ENCODE measurements around the gene POPDC2. TPM values are rescaled to one million over a fixed set of nuclear protein-coding genes. Genes with fewer than 3 reads are reported as not detected.

POPDC2 gene
- total RNA-seq, 2 donors from 2014 or later: 13.3 to 35.2 TPM

GRCh38 chr3:119659606-119660291 is 640 bp downstream of the POPDC2 start:
- DNase-seq (ENCODE audit: low spot score) (no peak), ATAC-seq (ENCODE audit: insufficient number of reproducible peaks, low FRiP score, low read depth) (no peak)
- Histone ChIP-seq H3K4me1 (ENCODE audit: control insufficient read depth in 1 of 2, low read depth in 2 of 2) (peaks cover 19 to 60% of the 10 kb centered on the region in 2 donors), H3K27ac (peak overlapping the region; percentile 67 to 80), H3K36me3 (no peaks in the 10 kb centered on the region), H3K9me3 (no peaks in the 10 kb centered on the region), H3K27me3 (replicated peaks; ENCODE audit: insufficient read depth) (no peaks in the 10 kb centered on the region), H3K4me3 (peak overlapping the region; percentile 46)
- TF ChIP-seq, protein P1, sequence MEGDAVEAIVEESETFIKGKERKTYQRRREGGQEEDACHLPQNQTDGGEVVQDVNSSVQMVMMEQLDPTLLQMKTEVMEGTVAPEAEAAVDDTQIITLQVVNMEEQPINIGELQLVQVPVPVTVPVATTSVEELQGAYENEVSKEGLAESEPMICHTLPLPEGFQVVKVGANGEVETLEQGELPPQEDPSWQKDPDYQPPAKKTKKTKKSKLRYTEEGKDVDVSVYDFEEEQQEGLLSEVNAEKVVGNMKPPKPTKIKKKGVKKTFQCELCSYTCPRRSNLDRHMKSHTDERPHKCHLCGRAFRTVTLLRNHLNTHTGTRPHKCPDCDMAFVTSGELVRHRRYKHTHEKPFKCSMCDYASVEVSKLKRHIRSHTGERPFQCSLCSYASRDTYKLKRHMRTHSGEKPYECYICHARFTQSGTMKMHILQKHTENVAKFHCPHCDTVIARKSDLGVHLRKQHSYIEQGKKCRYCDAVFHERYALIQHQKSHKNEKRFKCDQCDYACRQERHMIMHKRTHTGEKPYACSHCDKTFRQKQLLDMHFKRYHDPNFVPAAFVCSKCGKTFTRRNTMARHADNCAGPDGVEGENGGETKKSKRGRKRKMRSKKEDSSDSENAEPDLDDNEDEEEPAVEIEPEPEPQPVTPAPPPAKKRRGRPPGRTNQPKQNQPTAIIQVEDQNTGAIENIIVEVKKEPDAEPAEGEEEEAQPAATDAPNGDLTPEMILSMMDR (IDR thresholded peaks at IDR 0.05): no peak

DNA sequence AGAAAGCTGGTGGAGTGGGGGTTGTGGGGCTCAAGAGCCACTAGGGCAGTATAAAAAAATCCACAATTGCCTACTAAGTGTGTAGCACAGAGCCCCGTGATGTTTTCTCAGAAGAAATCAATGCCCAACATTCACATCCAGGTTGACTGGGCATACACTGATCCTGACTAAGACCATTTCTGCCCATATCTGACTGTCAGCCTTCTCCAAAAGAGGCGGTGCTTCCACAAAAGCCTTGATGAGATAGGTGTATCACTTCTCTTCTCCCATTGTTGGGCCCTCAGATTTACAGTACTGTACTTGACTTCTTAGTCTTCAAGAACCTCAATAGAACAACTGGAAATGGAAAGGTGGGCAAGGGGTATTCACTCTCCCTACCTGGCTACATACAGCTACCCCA is 1.4 kb downstream of the POPDC2 start:
- Histone ChIP-seq H3K36me3 (no peaks in the 10 kb centered on the region), H3K9me3 (no peaks in the 10 kb centered on the region), H3K4me3 (peak overlapping the region; percentile 46), H3K27me3 (replicated peaks; ENCODE audit: insufficient read depth) (no peaks in the 10 kb centered on the region), H3K27ac (no peak overlapping the region), H3K4me1 (ENCODE audit: control insufficient read depth in 1 of 2, low read depth in 2 of 2) (peaks cover 19 to 55% of the 10 kb centered on the region in 2 donors)
- ATAC-seq (ENCODE audit: insufficient number of reproducible peaks, low FRiP score, low read depth) (no peak), DNase-seq (ENCODE audit: low spot score) (no peak)
- TF ChIP-seq, protein P1 (IDR thresholded peaks at IDR 0.05): no peak

GRCh38 chr3:119657887-119658702 is 2.3 kb downstream of the POPDC2 start:
- Histone ChIP-seq H3K27ac (no peak overlapping the region), H3K4me3 (peak overlapping the region; percentile 13), H3K4me1 (ENCODE audit: control insufficient read depth in 1 of 2, low read depth in 2 of 2) (peaks cover 19 to 53% of the 10 kb centered on the region in 2 donors), H3K27me3 (replicated peaks; ENCODE audit: insufficient read depth) (no peaks in the 10 kb centered on the region), H3K36me3 (no peaks in the 10 kb centered on the region), H3K9me3 (no peaks in the 10 kb centered on the region)
- TF ChIP-seq, protein P1 (IDR thresholded peaks at IDR 0.05): no peak
- ATAC-seq (ENCODE audit: insufficient number of reproducible peaks, low FRiP score, low read depth) (no peak), DNase-seq (ENCODE audit: low spot score) (no peak)

- Histone ChIP-seq H3K27ac (no peak overlapping the region), H3K9me3 (no peaks in the 10 kb centered on the region), H3K36me3 (no peaks in the 10 kb centered on the region), H3K4me3 (no peak overlapping the region), H3K4me1 (ENCODE audit: control insufficient read depth in 1 of 2, low read depth in 2 of 2) (peaks cover 5 to 25% of the 10 kb centered on the region in 2 donors), H3K27me3 (replicated peaks; ENCODE audit: insufficient read depth) (no peaks in the 10 kb centered on the region)
- TF ChIP-seq, protein P1 (IDR thresholded peaks at IDR 0.05): no peak
- no peak for DNase-seq (ENCODE audit: low spot score)
- no peak for ATAC-seq (ENCODE audit: insufficient number of reproducible peaks, low FRiP score, low read depth)
These were observed 6.5 kb downstream of the POPDC2 start for GRCh38 chr3:119653876-119654275.

- Histone ChIP-seq H3K27me3 (replicated peaks; ENCODE audit: insufficient read depth) (no peaks in the 10 kb centered on the region), H3K4me3 (no peak overlapping the region), H3K9me3 (no peaks in the 10 kb centered on the region), H3K27ac (no peak overlapping the region), H3K36me3 (no peaks in the 10 kb centered on the region), H3K4me1 (ENCODE audit: control insufficient read depth in 1 of 2, low read depth in 2 of 2) (peaks cover 8 to 25% of the 10 kb centered on the region in 2 donors)
- DNase-seq (ENCODE audit: low spot score): no peak
- ATAC-seq (ENCODE audit: insufficient number of reproducible peaks, low FRiP score, low read depth): no peak
- TF ChIP-seq, protein P1 (IDR thresholded peaks at IDR 0.05): no peak
These were observed 7.9 kb downstream of the POPDC2 start for GRCh38 chr3:119652306-119653033.

All from thoracic aorta (tissue), 2 donors.